ENCODE data around the gene COA5. TPM values are rescaled to one million over a fixed set of nuclear protein-coding genes. Genes with fewer than 3 reads are reported as not detected.
A peak's percentile ranks its signal among the peaks of the same experiment; 100 is the strongest.

Gene COA5
- total and polyA plus RNA-seq, 2 donors (not counting 1 experiment from before 2014, with no cell fraction given): 22.5 to 38.6 TPM

- H3K36me3 ChIP-seq (ENCODE audit: control insufficient read depth, insufficient read depth, low read length): peaks cover 11% of the 10 kb centered on the region
- H3K4me1 ChIP-seq (ENCODE audit: control insufficient read depth, extremely low read depth, insufficient read depth, low read length): peaks cover 3% of the 10 kb centered on the region
- no peak overlapping the region for H3K4me3 ChIP-seq (replicated peaks in 1 of 4; ENCODE audit: control extremely low read depth in 1 of 4, insufficient read depth in 1 of 4, low read depth in 3 of 4, low read length in 4 of 4)
Observed at GRCh38 chr2:98614024-98614739, 5.9 kb upstream of the COA5 start.

GRCh38 chr2:98608962-98609604 is 771 bp upstream of the COA5 start:
- Histone ChIP-seq H3K36me3 (ENCODE audit: control insufficient read depth, insufficient read depth, low read length) (peaks cover 6% of the 10 kb centered on the region), H3K4me3 (replicated peaks in 1 of 4; ENCODE audit: control extremely low read depth in 1 of 4, insufficient read depth in 1 of 4, low read depth in 3 of 4, low read length in 4 of 4) (peak overlapping the region; percentile 64 to 98 (median 86)), H3K27ac (ENCODE audit: insufficient read depth, low read length) (peak overlapping the region; percentile 86), H3K27me3 (ENCODE audit: control insufficient read depth, insufficient read depth, low read length) (no peaks in the 10 kb centered on the region), H2AFZ (ENCODE audit: low read length) (peak overlapping the region; percentile 15), H3K9ac (ENCODE audit: insufficient read depth, low read length) (peak overlapping the region; percentile 92), H3K4me1 (ENCODE audit: control insufficient read depth, extremely low read depth, insufficient read depth, low read length) (peaks cover 10% of the 10 kb centered on the region), H3K79me2 (ENCODE audit: control insufficient read depth, insufficient read depth, low read length) (peaks cover 35% of the 10 kb centered on the region), H3K4me2 (ENCODE audit: extremely low read depth, insufficient read depth, low read length) (peak overlapping the region; percentile 91), H4K20me1 (ENCODE audit: control insufficient read depth, extremely low read depth, insufficient read depth, low read length) (no peaks in the 10 kb centered on the region), H3K9me3 (ENCODE audit: control insufficient read depth, insufficient read depth, low read depth, low read length) (no peaks in the 10 kb centered on the region)
- DNase-seq (ENCODE audit: low read depth in 2 of 2): peak; percentile 52 to 61
- no peak for TF ChIP-seq CTCF (conservative IDR thresholded peaks at IDR 0.05 in 1 of 2, IDR thresholded peaks at IDR 0.05 in 1 of 2; ENCODE audit: low read depth in 1 of 2, low read length in 2 of 2)
- TF ChIP-seq EZH2 (IDR thresholded peaks at IDR 0.05; ENCODE audit: low read length, missing control alignments): no peak

More at GRCh38 chr2:98614024-98614739, 5.9 kb upstream of the COA5 start:
- Histone ChIP-seq H3K9me3 (ENCODE audit: control insufficient read depth, insufficient read depth, low read depth, low read length) (no peaks in the 10 kb centered on the region), H4K20me1 (ENCODE audit: control insufficient read depth, extremely low read depth, insufficient read depth, low read length) (no peaks in the 10 kb centered on the region), H3K79me2 (ENCODE audit: control insufficient read depth, insufficient read depth, low read length) (peaks cover 12% of the 10 kb centered on the region), H3K4me2 (ENCODE audit: extremely low read depth, insufficient read depth, low read length) (no peak overlapping the region), H3K27ac (ENCODE audit: insufficient read depth, low read length) (no peak overlapping the region), H2AFZ (ENCODE audit: low read length) (no peak overlapping the region), H3K27me3 (ENCODE audit: control insufficient read depth, insufficient read depth, low read length) (no peaks in the 10 kb centered on the region), H3K9ac (ENCODE audit: insufficient read depth, low read length) (no peak overlapping the region)
- TF ChIP-seq EZH2 (IDR thresholded peaks at IDR 0.05; ENCODE audit: low read length, missing control alignments) (no peak), CTCF (conservative IDR thresholded peaks at IDR 0.05 in 1 of 2, IDR thresholded peaks at IDR 0.05 in 1 of 2; ENCODE audit: low read depth in 1 of 2, low read length in 2 of 2) (no peak)
- DNase-seq (ENCODE audit: low read depth in 2 of 2): no peak

GRCh38 chr2:98607741-98608115 is 584 bp downstream of the COA5 start:
- H3K9ac ChIP-seq (ENCODE audit: insufficient read depth, low read length): peak overlapping the region; percentile 92
- H2AFZ ChIP-seq (ENCODE audit: low read length): peak overlapping the region; percentile 92
- peak overlapping the region; percentile 86 for H3K27ac ChIP-seq (ENCODE audit: insufficient read depth, low read length)
- H3K4me2 ChIP-seq (ENCODE audit: extremely low read depth, insufficient read depth, low read length): peak overlapping the region; percentile 93
- peak in 1 of 2 donors; percentile 12 for DNase-seq (ENCODE audit: low read depth in 2 of 2)
- TF ChIP-seq CTCF (conservative IDR thresholded peaks at IDR 0.05 in 1 of 2, IDR thresholded peaks at IDR 0.05 in 1 of 2; ENCODE audit: low read depth in 1 of 2, low read length in 2 of 2): no peak
- TF ChIP-seq EZH2 (IDR thresholded peaks at IDR 0.05; ENCODE audit: low read length, missing control alignments): no peak
- peaks cover 35% of the 10 kb centered on the region for H3K79me2 ChIP-seq (ENCODE audit: control insufficient read depth, insufficient read depth, low read length)
- peak overlapping the region; percentile 64 to 100 (median 94) for H3K4me3 ChIP-seq (replicated peaks in 1 of 4; ENCODE audit: control extremely low read depth in 1 of 4, insufficient read depth in 1 of 4, low read depth in 3 of 4, low read length in 4 of 4)
- no peaks in the 10 kb centered on the region for H3K27me3 ChIP-seq (ENCODE audit: control insufficient read depth, insufficient read depth, low read length)
- no peaks in the 10 kb centered on the region for H4K20me1 ChIP-seq (ENCODE audit: control insufficient read depth, extremely low read depth, insufficient read depth, low read length)
- peaks cover 10% of the 10 kb centered on the region for H3K4me1 ChIP-seq (ENCODE audit: control insufficient read depth, extremely low read depth, insufficient read depth, low read length)
- no peaks in the 10 kb centered on the region for H3K9me3 ChIP-seq (ENCODE audit: control insufficient read depth, insufficient read depth, low read depth, low read length)
- peaks cover 6% of the 10 kb centered on the region for H3K36me3 ChIP-seq (ENCODE audit: control insufficient read depth, insufficient read depth, low read length)
